HepG2 (cell line): Measurements from ENCODE around the gene PBX2. TPM values are rescaled to one million over a fixed set of nuclear protein-coding genes. Genes with fewer than 3 reads are reported as not detected.

Source experiments
- CEBPB ChIP-seq: IDR thresholded peaks from 2 replicates; pipeline ENCODE4 v1.6.1; 2011; ENCODE audit warnings: low read depth, low read length, improper control_type of control experiment, borderline replicate concordance
- CREM ChIP-seq, 2 experiments: sonication (generic) in 1 of 2; formaldehyde crosslinking in 1 of 2; IDR thresholded peaks; 2 replicates each; pipeline versions ENCODE4 v1.4.0 to v1.6.1; 2016 to 2020; ENCODE audit warnings: antibody characterized with exemption in 1 of 2, mild to moderate bottlenecking in 1 of 2, missing genetic modification reagents in 1 of 2
- FOXP1 ChIP-seq, 2 experiments: fragments of 450-650 bp in 1 of 2; IDR thresholded peaks; 2 replicates each; pipeline ENCODE4 v1.6.1; 2017 to 2018; ENCODE audit warnings: antibody characterized with exemption in 1 of 2
- HNF1B ChIP-seq: sonication (generic); formaldehyde crosslinking; IDR thresholded peaks from 2 replicates; pipeline ENCODE4 v1.5.1; 2020; ENCODE audit warnings: mild to moderate bottlenecking, moderate library complexity, missing genetic modification reagents
- NFE2 ChIP-seq: sonication (generic); formaldehyde crosslinking; IDR thresholded peaks from 2 replicates; pipeline ENCODE4 v1.4.0; 2020; ENCODE audit warnings: missing genetic modification reagents
- NFE2L1 ChIP-seq: sonication (generic); formaldehyde crosslinking; IDR thresholded peaks from 2 replicates; pipeline ENCODE4 v1.4.0; 2020; ENCODE audit warnings: missing genetic modification reagents, mild to moderate bottlenecking, borderline replicate concordance
- POLR2AphosphoS5 ChIP-seq: IDR thresholded peaks from 2 replicates; pipeline ENCODE4 v1.6.1; 2012; ENCODE audit warnings: low read depth, low read length
- RNF2 ChIP-seq: fragments of 450-650 bp; conservative IDR thresholded peaks from 2 replicates; pipeline ENCODE4 v1.6.1; 2016; ENCODE audit warnings: low read depth
- ZBTB42 ChIP-seq: sonication (generic); formaldehyde crosslinking; IDR thresholded peaks from 2 replicates; pipeline ENCODE4 v1.5.0; 2020; ENCODE audit warnings: mild to moderate bottlenecking, missing genetic modification reagents
- ZNF12 ChIP-seq: sonication (generic); formaldehyde crosslinking; IDR thresholded peaks from 2 replicates; pipeline ENCODE4 v1.5.0; 2020; ENCODE audit warnings: missing genetic modification reagents
- ZNF276 ChIP-seq: sonication (generic); formaldehyde crosslinking; IDR thresholded peaks from 2 replicates; pipeline ENCODE4 v1.4.0; 2020; ENCODE audit warnings: mild to moderate bottlenecking, low read depth, missing genetic modification reagents
- ZNF343 ChIP-seq: sonication (generic); formaldehyde crosslinking; IDR thresholded peaks from 2 replicates; pipeline ENCODE4 v1.4.0; 2020; ENCODE audit warnings: mild to moderate bottlenecking, missing genetic modification reagents
- ZNF441 ChIP-seq: sonication (generic); formaldehyde crosslinking; IDR thresholded peaks from 2 replicates; pipeline ENCODE4 v1.7.0; 2021; ENCODE audit warnings: missing genetic modification reagents, borderline replicate concordance
- ZNF510 ChIP-seq: sonication (generic); formaldehyde crosslinking; IDR thresholded peaks from 2 replicates; pipeline ENCODE4 v1.4.0; 2020; ENCODE audit warnings: low read depth, mild to moderate bottlenecking, missing genetic modification reagents
- ZNF563 ChIP-seq: sonication (generic); formaldehyde crosslinking; IDR thresholded peaks from 2 replicates; pipeline ENCODE4 v1.8.0; 2022; ENCODE audit warnings: mild to moderate bottlenecking, moderate library complexity, missing genetic modification reagents
- ZSCAN29 ChIP-seq: sonication (generic); formaldehyde crosslinking; conservative IDR thresholded peaks from 2 replicates; pipeline ENCODE4 v1.4.0; 2020; ENCODE audit warnings: mild to moderate bottlenecking, missing genetic modification reagents
- ZSCAN5A ChIP-seq: sonication (generic); formaldehyde crosslinking; IDR thresholded peaks from 2 replicates; pipeline ENCODE4 v1.8.0; 2022; ENCODE audit warnings: mild to moderate bottlenecking, missing genetic modification reagents, borderline replicate concordance
- ZSCAN9 ChIP-seq: IDR thresholded peaks from 2 replicates; pipeline ENCODE4 v1.6.1; 2016; ENCODE audit warnings: borderline replicate concordance
- polyA plus RNA-seq, 8 experiments: library from polyadenylated mRNA; depleted of rRNA in 3 of 8; stranded (reverse) in 7 of 8; unstranded in 1 of 8; fragments of >200 nt; fragmentation: Illumina TruSeq in 4 of 8; extraction: Trizol in 4 of 8; gene quantifications; 2 replicates each; pipeline versions ENCODE4 v1.2.1 to v1.2.3, GENCODE V29; 2011 to 2016; ENCODE audit warnings: low read depth in 4 of 8, missing spikeins in 1 of 8, mixed read lengths in 1 of 8; ENCODE audit not compliant: insufficient read depth in 1 of 8
- total RNA-seq, 5 experiments: library from RNA; depleted of rRNA; stranded (reverse); fragments of >200 nt; fragmentation: Illumina TruSeq; extraction: Trizol; gene quantifications; 2 replicates each; pipeline ENCODE4 v1.2.3, GENCODE V29; 2016; ENCODE audit warnings: low read depth in 1 of 5
- TF ChIP-seq, protein P1 (sequence below): sonication (generic); formaldehyde crosslinking; IDR thresholded peaks from 2 replicates; pipeline ENCODE4 v1.8.1; 2023; ENCODE audit warnings: missing genetic modification reagents, inconsistent platforms, borderline replicate concordance
- TF ChIP-seq, protein P2 (sequence below): sonication (generic); formaldehyde crosslinking; IDR thresholded peaks from 2 replicates; pipeline ENCODE4 v1.4.0; 2020; ENCODE audit warnings: mild to moderate bottlenecking, missing genetic modification reagents

Gene PBX2
- total and polyA plus RNA-seq, 2 of the 13 experiments (the other 11 are each of a cell fraction or from before 2014, with no cell fraction given): 42.3 to 77.8 TPM

DNA sequence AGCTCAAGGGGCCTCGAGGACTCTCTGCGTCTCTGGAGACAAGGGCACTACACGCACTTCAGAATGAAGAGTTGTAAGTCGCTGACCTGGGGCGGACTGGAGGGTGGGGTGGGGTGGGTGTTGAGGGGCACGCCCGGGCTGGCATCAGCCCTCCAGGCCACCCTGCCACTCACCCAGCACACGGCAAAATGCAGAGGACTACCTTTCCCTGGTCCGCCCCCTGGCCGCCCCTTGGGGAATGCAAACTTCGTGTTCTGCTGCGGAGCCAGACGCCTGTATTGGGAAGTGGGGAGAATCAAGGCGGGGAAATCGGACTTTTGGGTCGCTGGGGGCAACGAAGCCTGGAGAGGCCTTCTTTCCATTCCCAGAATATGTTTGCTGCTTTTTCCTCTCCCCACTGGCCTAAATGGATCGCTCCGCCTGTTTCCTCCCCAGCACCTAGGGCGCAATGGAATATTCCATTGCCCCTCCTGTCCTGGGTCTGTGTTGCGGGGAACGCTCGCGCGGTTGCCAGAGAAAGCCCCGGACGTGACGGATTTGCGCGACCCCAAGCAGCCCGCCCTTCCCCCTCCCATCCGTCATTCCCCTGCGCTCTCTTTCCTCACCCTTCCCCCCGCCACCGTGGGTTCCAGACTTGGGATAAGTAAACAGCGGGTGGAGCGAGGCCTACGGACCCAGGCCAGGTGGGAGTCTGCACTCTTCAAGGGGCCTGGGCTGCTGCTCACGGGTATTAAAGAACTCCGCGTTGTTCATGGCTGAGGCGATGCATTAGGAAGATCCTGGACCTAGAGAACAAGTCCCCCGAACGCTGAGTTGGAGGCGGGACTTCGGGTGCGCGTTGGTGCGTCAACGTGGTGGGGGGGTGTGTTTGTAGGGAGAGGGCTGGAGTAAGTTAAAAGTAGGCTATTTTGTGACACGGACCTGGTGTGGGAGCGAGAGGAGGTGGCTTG is 36.2 kb downstream of the PBX2 start, which contains the start of gene PPT2 (continued):
- TF ChIP-seq ZSCAN5A: peak; percentile 31; the same call in 1 of the 2 replicates
- TF ChIP-seq HNF1B (CRISPR knock-in tag): peak; percentile 59
- peak; percentile 88; the same call in 1 of the 2 replicates for TF ChIP-seq ZSCAN29 (CRISPR knock-in tag)
- no peak for TF ChIP-seq FOXP1 (IDR thresholded peaks at IDR 0.05)
- TF ChIP-seq FOXP1 (CRISPR knock-in tag; IDR thresholded peaks at IDR 0.05): peak; percentile 18
- TF ChIP-seq ZNF441: peak; percentile 90
- peak; percentile 85; the same call in 1 of the 2 replicates for TF ChIP-seq NFE2L1
- TF ChIP-seq ZNF276 (CRISPR knock-in tag): peak; percentile 81; the same call in 1 of the 2 replicates
- TF ChIP-seq ZNF12 (CRISPR knock-in tag): peak; percentile 55; the same call in 1 of the 2 replicates
- TF ChIP-seq ZNF563 (CRISPR knock-in tag): no peak
- peak; percentile 98 for TF ChIP-seq CREM (IDR thresholded peaks at IDR 0.05)
- TF ChIP-seq CREM (CRISPR knock-in tag; IDR thresholded peaks at IDR 0.05): peak; percentile 88
- peak; percentile 60; the same call in 1 of the 2 replicates for TF ChIP-seq ZNF510 (CRISPR knock-in tag)
- TF ChIP-seq CEBPB: 0 out of 2 replicates have a peak, but pooled peaks have one; percentile 1
- TF ChIP-seq ZBTB42 (CRISPR knock-in tag): peak; percentile 78
- TF ChIP-seq RNF2: no peak
- TF ChIP-seq, protein P1, sequence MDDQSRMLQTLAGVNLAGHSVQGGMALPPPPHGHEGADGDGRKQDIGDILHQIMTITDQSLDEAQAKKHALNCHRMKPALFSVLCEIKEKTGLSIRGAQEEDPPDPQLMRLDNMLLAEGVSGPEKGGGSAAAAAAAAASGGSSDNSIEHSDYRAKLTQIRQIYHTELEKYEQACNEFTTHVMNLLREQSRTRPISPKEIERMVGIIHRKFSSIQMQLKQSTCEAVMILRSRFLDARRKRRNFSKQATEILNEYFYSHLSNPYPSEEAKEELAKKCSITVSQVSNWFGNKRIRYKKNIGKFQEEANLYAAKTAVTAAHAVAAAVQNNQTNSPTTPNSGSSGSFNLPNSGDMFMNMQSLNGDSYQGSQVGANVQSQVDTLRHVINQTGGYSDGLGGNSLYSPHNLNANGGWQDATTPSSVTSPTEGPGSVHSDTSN: no peak
- TF ChIP-seq NFE2: no peak
- TF ChIP-seq, protein P2, sequence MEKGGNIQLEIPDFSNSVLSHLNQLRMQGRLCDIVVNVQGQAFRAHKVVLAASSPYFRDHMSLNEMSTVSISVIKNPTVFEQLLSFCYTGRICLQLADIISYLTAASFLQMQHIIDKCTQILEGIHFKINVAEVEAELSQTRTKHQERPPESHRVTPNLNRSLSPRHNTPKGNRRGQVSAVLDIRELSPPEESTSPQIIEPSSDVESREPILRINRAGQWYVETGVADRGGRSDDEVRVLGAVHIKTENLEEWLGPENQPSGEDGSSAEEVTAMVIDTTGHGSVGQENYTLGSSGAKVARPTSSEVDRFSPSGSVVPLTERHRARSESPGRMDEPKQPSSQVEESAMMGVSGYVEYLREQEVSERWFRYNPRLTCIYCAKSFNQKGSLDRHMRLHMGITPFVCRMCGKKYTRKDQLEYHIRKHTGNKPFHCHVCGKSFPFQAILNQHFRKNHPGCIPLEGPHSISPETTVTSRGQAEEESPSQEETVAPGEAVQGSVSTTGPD (CRISPR knock-in tag): no peak
- peak; percentile 61 for TF ChIP-seq POLR2AphosphoS5
- TF ChIP-seq ZSCAN9 (CRISPR knock-in tag): peak; percentile 37; the same call in 1 of the 2 replicates
- TF ChIP-seq ZNF343: 0 out of 2 replicates have a peak, but pooled peaks have one; percentile 25
